ENCODE data around the gene EHMT1. TPM values are rescaled to one million over a fixed set of nuclear protein-coding genes. Genes with fewer than 3 reads are reported as not detected.
A peak's percentile ranks its signal among the peaks of the same experiment; 100 is the strongest.

Gene EHMT1
- total RNA-seq, 1 donor from 2014 or later = 38.3 TPM

GRCh38 chr9:137643921-137644320, 25.1 kb downstream of the EHMT1 start:
- DNase-seq (ENCODE audit: low read depth in 2 of 2) = no peak

- DNase-seq (ENCODE audit: low read depth in 2 of 2) = no peak
Observed at GRCh38 chr9:137645211-137645610, 26.4 kb downstream of the EHMT1 start.

GRCh38 chr9:137646341-137646740, 27.5 kb downstream of the EHMT1 start:
- DNase-seq (ENCODE audit: low read depth in 2 of 2) = no peak

- DNase-seq (ENCODE audit: low read depth in 2 of 2) = no peak
Observed at GRCh38 chr9:137647096-137647714, 28.4 kb downstream of the EHMT1 start.

- DNase-seq (ENCODE audit: low read depth in 2 of 2) = no peak
Observed at GRCh38 chr9:137648396-137648795, 29.6 kb downstream of the EHMT1 start.

- DNase-seq (ENCODE audit: low read depth in 2 of 2) = no peak
Observed at GRCh38 chr9:137649553-137649952, 30.7 kb downstream of the EHMT1 start.

GRCh38 chr9:137650259-137650658, 31.5 kb downstream of the EHMT1 start:
- DNase-seq (ENCODE audit: low read depth in 2 of 2) = no peak

GRCh38 chr9:137650779-137651178, 32.0 kb downstream of the EHMT1 start:
- no peak for DNase-seq (ENCODE audit: low read depth in 2 of 2)

- no peak for DNase-seq (ENCODE audit: low read depth in 2 of 2)
Observed at GRCh38 chr9:137656416-137656815, 37.6 kb downstream of the EHMT1 start.

- DNase-seq (ENCODE audit: low read depth in 2 of 2) = no peak
Observed at GRCh38 chr9:137657606-137658005, 38.8 kb downstream of the EHMT1 start.

GRCh38 chr9:137658781-137659180, 40.0 kb downstream of the EHMT1 start:
- DNase-seq (ENCODE audit: low read depth in 2 of 2) = no peak

- DNase-seq (ENCODE audit: low read depth in 2 of 2) = no peak
Observed at GRCh38 chr9:137660144-137660543, 41.3 kb downstream of the EHMT1 start.

GRCh38 chr9:137663584-137663983, 44.8 kb downstream of the EHMT1 start:
- DNase-seq (ENCODE audit: low read depth in 2 of 2) = no peak

GRCh38 chr9:137664676-137665075, 45.9 kb downstream of the EHMT1 start:
- no peak for DNase-seq (ENCODE audit: low read depth in 2 of 2)

- no peak for DNase-seq (ENCODE audit: low read depth in 2 of 2)
Observed at GRCh38 chr9:137665226-137665625, 46.4 kb downstream of the EHMT1 start.

GRCh38 chr9:137665697-137666512, 47.1 kb downstream of the EHMT1 start:
- DNase-seq (ENCODE audit: low read depth in 2 of 2) = no peak

GRCh38 chr9:137666513-137666822, 47.7 kb downstream of the EHMT1 start:
- DNase-seq (ENCODE audit: low read depth in 2 of 2) = peak in 1 of 2 donors; percentile 44

GRCh38 chr9:137666955-137667670, 48.3 kb downstream of the EHMT1 start:
- DNase-seq (ENCODE audit: low read depth in 2 of 2) = no peak

- no peak for DNase-seq (ENCODE audit: low read depth in 2 of 2)
Observed at GRCh38 chr9:137668203-137668602, 49.4 kb downstream of the EHMT1 start.

GRCh38 chr9:137669261-137669672, 50.5 kb downstream of the EHMT1 start:
- DNase-seq (ENCODE audit: low read depth in 2 of 2) = peak in 1 of 2 donors; percentile 12

GRCh38 chr9:137670391-137671195, 51.8 kb downstream of the EHMT1 start:
- DNase-seq (ENCODE audit: low read depth in 2 of 2) = no peak

- no peak for DNase-seq (ENCODE audit: low read depth in 2 of 2)
Observed at GRCh38 chr9:137671196-137671538, 52.4 kb downstream of the EHMT1 start.
